GM18909 (cell line): ENCODE results near the gene TMEM61.
"Not testable (repeated sequence)": the region's sequence is repeated elsewhere in the genome, so short reads cannot be mapped to it uniquely, and the experiment has no call there.

Source experiments
- ATAC-seq: cut with Tn5 transposase; IDR thresholded peaks from one replicate; pipeline ENCODE4 v1.9.1; 2021; ENCODE audit warnings: mild to moderate bottlenecking; ENCODE audit not compliant: unreplicated experiment, poor library complexity

The TMEM61 gene

DNA sequence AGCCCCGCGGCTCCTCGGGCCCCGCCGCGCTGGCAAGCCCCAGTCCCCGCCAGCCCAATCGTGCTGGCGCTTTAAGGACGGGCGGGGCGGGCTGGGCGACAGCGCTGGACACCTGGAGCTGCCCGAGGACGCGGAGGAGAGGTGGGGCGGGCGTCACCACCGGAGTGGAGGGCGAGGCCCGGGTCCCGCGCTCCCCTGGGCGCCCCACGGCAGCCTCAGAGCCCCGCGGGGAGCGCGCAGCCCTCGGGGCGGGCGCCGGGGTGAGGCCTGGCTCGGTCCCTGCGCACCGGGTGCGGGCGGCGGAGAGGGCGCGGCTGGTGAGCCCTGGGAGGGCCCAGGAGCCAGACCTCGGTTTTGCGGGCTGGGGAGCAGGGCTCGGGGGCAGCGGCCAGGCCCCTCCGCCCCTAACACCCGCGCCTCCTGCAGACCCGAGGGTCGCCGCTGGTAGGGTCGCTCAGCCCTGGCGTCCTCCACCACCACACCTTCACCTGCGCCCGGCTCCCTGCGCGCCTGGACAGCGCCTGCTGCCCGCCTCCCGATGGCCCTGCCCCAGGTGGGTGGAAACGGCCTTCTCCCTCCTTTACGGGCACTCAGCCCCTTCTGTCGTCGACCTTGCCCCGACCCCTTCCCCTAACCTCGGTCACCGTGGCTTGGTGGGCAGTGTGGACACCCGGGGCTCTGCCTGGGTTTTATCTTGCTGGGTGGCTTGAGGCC lies at the start of gene TMEM61:
Gene TMEM61 (plus strand): TSS at position 101 of the 714 bp plus-strand sequence. CDS start 438 bp downstream, at position 539.
- ATAC-seq, result no peak

DNA sequence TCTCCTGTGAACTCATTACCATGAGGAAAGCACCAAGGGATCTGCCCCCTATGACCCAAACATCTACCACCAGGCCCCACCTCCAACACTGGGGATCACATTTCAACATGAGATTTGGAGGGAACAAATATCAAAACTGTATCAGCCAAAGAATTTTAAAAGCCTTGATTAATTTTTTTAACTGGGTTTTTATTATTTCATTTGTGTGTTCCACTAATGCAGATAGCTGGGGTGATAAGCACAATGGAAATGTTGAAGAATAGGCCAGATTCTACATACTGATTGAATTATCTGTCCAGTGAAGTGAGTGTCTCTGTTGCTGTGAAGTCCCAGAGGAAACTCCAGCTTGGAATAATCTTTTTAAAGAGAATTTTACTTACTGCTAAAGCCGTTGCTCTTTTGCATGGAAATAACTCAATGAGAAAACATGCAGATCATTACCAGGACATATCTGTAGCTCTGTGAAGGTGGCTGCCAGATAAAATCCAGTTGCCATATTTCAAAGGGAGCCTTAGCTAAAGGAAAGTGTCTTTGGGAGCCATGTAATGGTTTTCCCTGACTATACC lies 49.1 kb upstream of the TMEM61 start:
- no peak for ATAC-seq

DNA sequence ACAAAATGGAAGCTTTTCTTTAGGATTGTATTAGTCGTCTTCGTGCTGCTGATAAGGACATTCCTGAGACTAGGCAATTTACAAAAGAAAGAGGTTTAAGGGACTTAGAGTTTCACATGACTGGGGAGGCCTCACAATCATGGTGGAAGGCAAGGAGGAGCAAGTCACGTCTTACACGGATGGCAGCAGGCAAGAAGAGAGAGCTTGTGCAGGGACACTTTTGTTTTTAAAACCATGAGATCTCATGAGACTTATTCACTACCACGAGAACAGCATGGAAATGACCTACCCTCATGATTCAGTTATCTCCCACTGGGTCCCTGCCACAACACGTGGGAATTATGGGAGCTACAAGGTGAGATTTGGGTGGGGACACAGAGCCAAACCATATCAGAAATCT lies 46.3 kb upstream of the TMEM61 start:
- ATAC-seq, result not testable (repeated sequence)

DNA sequence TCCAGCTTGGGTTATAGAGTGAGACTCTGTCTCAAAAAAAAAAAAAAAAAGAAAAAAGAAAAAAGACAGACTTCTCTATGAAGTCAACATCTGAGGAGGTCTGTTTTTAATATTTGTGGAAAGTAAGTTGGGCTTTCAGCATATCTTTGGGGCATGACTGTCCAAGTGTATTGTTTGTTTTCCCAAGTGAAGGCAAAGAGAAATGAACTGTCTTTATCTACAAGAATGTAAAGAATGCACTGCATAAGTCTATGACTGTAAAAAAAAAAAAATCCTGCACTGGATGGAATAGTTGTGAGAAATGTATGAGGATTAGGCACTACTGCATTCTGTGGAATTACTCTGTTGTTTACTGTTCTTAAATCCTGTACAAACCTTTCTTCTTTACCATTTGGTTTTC lies 45.6 kb upstream of the TMEM61 start:
- ATAC-seq, result no peak

DNA sequence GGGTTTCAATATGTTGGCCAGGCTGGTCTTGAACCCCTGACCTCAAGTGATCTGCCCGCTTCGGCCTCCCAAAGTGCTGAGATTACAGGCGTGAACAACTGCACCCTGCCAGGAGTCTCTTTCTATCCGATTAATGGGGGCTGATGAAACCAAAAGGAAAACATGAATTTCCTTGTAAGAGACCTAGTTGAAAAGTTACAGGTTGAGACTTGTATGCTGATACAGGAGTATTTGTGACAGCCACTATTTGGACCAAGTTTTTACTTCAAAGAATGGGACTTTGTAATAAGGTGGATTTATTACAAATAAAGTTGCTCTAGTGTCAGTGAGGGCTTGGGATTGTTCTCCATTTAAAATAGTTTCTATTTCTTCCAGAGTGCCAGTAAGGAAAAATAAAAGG lies 43.6 kb upstream of the TMEM61 start:
- ATAC-seq, result no peak

DNA sequence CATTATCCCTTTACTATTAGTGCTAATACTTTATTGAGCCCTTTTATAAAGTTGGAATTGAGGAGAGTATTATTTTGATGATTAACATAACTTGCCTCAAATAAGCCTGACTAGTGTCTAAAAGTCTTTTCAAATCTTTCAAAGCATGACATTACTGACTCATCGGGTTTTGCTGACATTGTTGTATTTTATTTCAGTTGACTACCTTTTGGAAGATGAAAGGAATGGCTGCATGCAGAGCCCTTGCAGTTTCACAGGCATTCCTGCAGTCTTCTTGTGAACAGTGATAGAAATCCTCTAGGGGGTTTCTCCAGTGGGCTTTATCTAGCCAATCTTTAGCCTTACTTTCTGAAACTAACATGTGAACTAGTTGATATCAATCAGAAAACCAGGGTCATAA lies 43.0 kb upstream of the TMEM61 start:
- ATAC-seq, result no peak

DNA sequence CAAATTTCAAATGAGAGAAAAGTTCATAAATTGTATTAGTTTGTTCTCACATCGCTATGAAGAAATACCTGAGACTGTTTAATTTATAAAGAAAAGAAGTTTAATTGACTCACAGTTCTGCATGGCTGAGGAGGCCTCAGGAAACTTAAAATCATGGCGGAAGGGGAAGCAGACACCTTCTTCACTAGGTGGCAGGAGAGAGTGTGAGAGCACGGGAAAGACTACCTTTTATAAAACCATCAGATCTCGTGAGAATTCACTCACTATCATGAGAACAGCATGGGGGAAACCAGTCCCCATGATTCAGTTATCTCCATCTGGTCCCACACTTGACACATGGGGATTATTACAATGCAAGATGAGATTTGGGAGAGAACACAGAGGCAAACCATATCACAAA lies 41.5 kb upstream of the TMEM61 start:
- ATAC-seq, result not testable (repeated sequence)

DNA sequence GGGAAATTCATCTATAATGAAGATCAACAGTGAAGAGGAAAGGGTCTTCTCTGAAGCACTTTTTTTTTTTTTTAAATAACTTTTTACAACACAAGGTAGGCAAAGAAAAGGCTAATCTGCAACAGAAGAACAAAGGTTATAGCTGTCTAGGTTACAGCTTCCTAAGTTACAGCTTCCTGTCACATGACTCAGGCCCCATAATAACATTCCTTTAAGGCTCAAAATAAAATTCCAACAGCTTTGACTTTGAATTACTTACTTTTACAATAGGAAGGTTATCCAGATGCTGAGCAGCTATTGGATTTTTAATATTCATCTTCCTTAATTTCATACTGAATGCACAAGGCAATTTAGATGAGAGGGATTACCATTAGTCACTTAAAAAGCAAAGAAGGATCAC lies 40.4 kb upstream of the TMEM61 start:
- ATAC-seq, result no peak

DNA sequence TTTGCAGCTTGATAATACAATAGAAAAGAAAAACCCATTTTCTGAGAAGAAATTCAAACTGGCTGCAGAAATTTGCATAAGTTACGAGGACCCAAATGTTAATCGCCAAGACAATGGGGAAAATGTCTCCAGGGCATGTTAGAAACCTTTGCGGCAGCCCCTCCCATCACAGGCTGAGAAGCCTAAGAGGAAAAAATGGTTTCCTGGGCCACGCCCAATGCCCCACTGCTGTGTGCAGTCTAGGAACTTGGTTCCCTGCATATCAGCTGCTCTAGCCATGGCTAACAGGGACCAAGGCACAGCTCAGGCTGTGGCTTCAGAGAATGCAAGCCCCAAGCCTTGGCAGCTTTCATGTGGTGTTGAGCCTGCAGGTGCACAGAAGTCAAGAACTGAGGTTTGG lies 37.5 kb upstream of the TMEM61 start:
- ATAC-seq, result no peak

DNA sequence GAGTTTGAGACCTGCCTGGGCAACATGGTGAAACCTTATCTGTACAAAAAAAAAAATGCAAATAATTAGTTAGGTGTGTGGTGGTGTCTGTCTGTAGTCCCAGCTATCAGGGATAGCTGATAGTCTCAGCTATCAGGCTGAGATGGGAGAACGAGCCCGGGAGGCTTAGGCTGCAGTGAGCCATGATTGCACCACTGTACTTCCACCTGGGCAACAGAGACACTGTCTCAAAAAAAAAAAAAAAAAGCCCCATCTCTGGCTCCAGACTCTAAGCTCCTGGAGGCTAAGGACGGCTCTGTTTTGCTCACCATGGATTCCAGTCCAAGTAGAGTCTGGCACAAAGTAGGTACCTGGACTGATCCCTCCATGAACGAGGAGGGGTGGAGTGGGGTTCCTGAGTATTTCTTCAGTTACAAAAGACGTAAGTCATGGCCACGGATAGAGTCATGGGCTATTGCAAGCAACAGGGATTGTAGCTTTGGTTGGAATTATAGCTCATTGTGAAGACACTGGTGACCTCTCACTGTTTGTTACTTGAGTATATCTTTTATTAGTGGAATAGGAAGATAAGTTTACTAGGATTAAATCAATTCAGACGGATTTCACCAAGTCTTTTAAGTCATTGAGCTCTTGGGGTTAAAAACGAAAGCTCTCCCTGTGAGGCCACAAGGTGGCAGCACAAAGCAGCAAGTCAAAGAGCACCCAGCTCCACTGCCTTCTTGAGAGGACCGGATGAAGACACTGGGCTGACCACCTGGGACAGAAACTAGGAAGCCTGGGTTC lies 35.6 kb upstream of the TMEM61 start:
- ATAC-seq, result no peak

DNA sequence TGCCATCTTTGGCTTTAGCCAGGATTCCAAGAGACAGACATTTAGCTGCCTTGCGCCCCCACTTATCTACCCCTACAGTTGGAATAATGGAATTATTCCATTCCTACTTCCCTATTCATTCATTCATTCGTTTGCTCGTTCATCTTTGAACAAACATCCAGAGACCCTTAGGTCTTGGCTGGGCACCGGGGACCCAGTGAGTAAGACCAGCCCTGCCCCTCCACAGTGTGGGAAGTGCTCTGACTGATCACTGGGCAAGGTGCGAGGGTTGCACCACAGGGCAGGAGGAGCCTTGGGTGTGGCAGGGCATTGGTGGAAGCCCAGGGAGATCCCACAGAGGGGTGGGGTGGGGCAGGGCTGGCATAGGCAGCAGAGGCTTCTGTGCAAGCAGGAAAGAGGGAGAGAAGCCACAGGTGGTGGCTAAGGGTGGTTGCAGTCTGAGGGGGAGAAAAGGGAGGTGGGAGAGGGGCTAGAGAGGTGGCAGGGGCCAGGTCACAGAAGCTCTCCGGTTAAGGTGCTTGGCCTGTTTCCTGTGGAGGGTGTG lies 35.0 kb upstream of the TMEM61 start:
- ATAC-seq, result no peak

DNA sequence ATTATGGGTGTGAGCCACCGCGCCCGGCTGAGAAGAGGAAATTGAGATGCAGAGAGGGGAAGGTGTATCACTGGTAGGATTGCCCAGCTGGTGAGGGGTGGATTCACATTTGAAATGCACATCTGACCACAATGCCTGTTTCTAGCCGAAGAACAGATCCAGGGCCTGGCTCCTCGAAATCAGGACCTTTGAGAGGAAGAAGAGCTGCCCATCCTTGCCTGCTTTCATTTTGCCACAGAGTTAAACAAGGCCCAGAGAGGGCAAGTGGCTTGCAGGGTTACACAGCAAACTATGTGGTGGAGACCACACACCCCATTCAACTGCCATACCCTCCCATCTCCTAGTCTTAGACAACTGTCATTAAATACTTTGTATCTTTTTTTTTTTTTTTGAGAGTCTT lies 32.9 kb upstream of the TMEM61 start:
- no peak for ATAC-seq

DNA sequence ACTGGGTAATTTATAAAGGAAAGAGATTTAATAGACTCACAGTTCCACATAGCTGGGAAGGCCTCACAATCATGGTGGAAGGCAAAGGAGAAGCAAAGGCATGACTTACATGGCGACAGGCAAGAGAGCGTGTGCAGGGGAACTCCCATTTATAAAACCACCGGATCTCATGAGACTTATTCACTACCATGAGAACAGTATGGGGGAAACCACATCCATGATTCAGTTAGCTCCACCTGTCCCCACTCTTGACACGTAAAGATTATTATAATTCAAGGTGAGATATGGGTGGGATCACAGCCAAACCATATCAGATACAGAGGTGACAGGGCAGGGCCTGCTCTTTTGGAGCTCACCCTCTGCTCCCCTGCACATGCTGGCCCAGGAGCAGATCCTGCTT lies 31.4 kb upstream of the TMEM61 start:
- no peak for ATAC-seq

DNA sequence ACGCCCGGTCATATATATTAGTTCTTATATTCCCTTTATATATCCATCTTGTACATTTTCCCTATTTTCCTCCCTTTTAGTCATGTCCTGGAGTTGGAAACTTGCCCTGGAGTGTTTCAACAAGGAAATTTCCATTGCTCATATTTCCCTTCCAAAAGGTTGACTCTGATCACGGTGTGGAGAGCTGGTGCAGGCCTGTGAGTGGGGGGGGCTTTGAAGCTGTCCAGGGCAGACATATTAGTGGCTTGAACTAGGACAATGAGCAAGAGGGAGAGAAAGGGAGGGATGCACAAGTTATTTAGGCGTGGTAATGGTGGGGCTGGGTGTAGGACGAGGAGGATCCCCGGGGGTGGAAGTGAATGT lies 30.4 kb upstream of the TMEM61 start:
- no peak for ATAC-seq

DNA sequence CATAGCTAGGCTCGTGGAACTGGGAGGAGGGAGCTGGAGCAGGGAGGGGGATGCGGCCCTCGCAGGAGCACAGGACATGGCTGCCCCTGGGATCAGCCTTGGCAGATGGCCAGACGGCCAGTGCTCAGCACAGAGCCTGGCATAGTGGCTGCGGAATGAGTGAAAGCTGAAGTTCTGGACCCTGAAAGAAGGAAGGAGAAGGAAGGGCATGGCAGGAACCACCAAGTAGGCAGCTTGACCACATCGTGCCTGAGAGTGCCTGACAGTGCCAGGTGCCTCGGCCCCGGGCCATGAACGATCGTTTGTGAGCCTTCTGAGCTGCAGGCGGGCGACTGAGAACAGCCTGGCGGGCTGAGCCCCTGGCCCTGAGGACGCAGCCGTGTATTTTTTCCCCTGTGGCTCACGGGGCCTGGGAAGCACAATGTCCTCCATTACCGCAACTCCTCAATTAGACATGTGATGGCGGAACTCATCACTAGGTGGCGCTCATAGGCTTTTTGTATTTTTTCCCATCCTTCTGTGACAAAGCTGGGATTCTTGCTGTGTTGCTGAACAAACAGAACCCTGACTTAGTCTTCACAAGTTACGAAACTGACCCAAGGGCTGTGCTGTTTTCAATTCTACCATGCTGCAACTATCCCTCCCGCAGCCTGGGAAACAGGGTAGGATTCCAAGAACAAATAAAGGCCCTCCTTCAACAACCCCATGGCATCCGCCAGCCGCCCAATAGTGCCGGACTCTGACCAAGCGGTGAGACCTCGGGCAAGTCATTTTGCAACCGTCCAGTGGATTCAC lies 29.9 kb upstream of the TMEM61 start:
- no peak for ATAC-seq

DNA sequence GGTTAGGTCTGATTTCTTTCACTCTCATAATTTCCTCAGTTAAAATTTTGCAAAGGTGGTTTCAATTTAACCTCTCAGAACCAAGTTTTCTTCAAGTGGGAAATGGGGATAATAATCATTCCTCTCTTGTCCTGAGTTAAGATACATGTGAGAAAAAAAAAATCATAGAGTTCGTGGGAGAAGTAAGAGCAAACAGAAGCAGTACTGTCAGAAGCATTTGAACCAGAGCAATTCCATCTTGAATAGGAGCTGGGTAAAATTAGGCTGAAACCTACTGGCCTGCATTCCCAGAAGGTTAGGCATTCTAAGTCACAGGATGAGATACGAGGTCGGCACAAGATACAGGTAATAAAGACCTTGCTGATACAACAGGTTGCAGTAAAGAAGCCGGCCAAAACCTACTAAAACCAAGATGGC lies 28.6 kb upstream of the TMEM61 start:
- ATAC-seq, result no peak

DNA sequence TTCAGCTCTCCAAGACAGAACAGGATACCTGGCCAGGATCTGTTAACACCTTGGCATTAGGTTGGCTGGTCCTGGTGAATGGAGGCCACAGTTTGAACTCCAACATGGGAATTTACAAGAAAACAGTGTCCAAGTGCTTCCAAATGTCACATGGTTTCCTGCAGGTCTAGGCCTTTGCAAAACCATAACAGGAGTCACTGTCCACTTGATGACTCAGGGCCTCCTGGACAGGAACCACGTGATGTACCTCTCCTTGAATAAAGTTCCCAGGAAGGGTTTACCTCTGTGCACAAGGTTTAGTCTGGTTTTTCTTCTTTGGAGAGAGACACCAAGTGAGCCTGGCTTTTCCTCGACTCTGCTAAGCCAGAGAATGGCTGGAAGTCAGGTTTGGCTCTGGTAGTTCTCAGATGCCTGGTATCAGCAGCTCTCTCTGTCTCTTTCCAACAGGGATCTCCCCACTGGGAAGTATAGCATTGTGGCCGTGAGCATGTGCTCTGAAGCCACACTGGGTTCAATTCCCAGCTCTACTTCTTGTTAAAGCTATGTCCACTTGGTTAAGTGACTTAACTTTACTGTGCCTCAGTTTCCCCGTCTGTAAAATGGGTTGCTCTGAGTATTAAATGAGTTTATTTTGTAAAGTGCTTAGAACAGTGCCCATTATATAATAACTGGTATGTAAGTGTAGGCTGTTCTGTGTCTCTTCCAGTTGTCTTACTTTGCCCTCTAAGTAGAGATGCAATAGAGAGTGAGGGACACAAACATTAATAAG lies 27.3 kb upstream of the TMEM61 start:
- ATAC-seq, result no peak

DNA sequence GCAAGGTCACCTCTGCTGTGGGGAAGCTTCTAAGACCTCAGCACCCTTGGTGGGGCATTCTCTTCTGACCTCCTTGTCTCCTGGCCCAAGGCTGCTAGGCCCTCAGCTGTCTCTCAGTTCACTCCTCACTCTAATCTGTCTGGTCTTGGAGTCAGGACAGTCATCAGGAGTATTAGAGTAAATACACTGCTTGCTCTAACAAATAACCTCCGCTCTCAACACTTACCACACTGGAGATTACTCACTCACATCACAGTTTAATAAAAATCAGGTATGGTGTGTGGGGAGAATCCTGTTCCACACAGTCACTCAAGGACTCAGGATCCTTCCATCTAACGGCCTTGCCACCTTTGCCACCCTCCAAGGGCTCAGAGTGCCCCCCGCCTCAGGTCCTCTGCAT lies 26.6 kb upstream of the TMEM61 start:
- no peak for ATAC-seq

DNA sequence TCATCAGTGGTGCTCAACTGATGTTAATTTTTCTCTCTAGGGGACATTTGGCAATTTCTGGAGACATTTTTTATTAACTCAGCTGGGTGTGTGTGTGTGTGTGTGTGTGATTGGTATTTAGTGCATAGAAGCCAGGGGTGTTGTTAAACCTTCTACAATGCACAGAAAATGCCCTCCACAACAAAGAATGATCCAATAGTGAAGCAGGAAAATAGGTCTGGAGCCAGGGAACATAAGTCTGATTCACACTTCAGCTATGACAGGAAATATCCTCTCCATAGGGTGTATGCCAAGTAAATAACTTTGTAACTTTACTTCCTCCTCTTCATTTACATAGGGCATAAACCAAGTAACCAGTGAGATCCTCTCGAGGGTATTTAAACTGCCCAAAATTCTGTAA lies 25.1 kb upstream of the TMEM61 start:
- no peak for ATAC-seq

DNA sequence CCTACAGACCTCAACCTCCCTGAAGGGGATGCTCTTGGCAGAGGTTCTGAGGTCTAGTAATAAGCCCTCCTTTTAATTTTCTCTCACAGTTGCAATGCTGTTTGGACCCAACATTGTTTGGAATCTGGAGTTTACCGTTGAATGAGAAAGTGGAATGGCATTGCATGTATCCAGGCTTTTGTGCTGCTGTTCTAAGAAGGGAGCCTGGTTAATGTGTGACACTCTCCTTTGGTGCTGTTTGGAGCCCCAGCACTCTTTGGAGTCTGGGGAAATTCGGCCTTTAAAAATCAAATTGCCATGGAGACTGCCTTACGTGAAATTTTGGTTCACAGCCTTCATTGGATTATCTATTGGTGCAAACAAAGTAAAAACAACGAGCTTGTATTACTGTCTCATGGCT lies 23.7 kb upstream of the TMEM61 start:
- ATAC-seq, result no peak
